GM18867 (cell line): ENCODE results near the gene SLC22A7.

Experiments used
- ATAC-seq: cut with Tn5 transposase; IDR thresholded peaks from one replicate; pipeline ENCODE4 v1.9.1; 2021; ENCODE audit warnings: mild to moderate bottlenecking, moderate library complexity; ENCODE audit not compliant: unreplicated experiment

SLC22A7 gene

GRCh38 chr6:43282636-43283513, 15.2 kb upstream of the SLC22A7 start:
- no peak for ATAC-seq

GRCh38 chr6:43283514-43283901, 14.6 kb upstream of the SLC22A7 start:
- no peak for ATAC-seq

GRCh38 chr6:43283905-43284304, 14.2 kb upstream of the SLC22A7 start:
- no peak for ATAC-seq

GRCh38 chr6:43284991-43285781, 12.9 kb upstream of the SLC22A7 start:
- no peak for ATAC-seq

GRCh38 chr6:43285832-43286231, 12.2 kb upstream of the SLC22A7 start:
- ATAC-seq, result no peak

DNA sequence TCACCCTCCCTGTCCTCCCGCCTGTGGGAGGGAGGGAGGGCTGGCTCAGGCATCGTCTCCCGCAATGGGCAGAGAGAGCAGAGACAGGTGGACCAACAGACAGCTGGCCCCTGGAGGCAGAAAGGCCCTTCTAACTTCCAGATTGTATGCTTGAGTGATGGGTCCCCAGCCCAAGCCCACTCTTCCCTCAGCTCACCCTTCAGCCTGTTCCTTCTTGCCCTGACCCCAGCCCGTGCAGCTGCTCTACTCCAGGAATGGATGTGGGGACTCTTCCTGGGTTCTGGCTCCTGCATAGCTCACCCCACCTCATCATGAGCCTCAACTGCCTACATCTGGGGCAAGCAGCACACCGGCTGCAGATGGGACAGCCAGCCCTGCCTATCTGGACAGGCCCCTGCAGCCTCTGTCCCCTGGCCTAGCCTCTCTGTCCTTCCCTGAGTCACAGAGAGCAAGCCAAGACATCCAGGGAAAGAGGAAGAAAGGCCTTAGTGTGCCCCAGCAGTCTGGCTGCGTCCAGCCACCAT, 11.5 kb upstream of the SLC22A7 start:
- ATAC-seq, result no peak

GRCh38 chr6:43286980-43287716, 10.9 kb upstream of the SLC22A7 start:
- no peak for ATAC-seq

DNA sequence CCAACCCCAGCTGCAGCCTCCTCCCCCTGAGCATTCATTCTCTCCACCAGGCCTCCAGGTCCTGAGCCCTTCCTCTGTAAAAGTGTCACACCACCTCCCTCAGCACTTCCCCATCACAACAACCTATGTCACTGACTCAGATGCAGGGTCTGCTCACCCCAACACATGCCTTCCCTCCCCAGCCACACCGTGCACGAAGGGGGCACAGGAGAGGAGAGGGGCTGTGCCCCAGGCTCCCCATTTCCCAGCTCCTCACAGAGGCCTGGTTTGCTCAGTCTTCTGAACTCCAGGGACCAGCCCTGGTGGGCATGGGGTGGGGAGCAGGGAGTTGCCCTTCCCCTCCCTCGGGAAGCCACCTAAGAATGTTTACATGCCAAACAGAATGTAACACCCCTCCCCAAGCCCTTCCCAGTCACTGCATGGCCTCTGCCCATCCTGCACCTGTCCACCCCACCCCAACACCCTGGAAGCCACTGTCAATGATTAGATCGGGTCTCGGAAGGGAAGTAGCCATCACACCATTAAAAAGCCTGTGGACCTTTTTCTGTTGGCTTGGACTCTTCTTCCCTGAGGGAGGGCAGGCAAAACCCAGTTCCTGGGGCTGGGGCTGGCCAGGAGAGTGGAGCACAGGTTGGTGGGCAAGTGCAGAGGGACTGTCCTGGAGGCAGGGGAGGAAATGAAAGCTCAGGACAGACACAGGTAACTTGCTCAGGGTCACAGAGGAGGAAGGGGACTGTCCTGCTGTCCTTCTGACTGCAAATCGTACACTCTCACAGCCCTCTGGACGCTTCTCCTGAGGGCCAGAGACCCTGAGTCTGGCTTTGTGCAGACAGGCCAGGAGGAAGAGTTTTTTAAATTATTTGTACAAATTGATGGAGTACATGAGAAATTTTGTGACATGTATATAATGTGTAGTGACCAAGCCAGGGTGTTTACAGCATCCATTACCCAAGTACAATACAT, 10.1 kb upstream of the SLC22A7 start:
- ATAC-seq, result no peak

- no peak for ATAC-seq
Measured at GRCh38 chr6:43290339-43290904, 7.6 kb upstream of the SLC22A7 start.

DNA sequence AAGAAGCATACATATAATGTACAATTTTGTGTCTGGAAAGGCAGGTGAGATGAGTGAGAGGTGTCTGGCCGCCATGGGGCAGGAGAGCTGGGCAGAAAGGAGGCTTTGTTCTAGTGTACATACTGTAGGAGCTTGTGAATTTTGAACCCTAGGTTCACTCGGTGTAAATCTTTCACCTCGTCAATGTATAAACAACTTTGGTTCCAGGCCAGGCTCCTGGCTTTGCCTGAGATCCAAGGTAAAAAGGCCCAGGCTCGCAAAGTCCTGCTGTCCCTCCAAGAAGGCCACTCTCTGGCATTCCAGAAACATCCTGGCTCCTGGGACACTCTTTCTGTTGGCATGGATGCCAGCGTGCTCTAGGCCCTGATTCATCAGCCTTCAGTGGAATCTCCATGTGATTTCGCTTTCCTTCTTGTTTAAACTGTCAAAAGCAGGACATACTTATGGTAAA, 7.1 kb upstream of the SLC22A7 start:
- ATAC-seq, result no peak

DNA sequence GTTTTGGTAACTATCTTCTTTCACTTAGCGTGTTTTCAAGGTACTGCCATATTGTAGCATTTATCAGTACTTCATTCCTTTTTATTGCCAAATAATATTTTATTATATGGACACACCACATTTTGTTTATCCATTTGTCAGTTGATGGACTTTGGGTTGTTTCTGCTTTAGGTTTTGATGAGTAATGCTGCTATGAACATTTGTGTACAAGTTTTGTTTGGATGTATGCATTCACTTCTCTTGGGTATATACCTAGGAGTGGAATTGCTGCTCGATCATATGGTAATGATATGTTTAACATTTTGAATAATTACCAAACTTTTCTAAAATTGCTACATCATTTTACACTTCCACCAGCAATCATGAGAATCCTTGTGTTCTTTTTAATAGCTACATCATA, 6.4 kb upstream of the SLC22A7 start:
- ATAC-seq, result no peak

DNA sequence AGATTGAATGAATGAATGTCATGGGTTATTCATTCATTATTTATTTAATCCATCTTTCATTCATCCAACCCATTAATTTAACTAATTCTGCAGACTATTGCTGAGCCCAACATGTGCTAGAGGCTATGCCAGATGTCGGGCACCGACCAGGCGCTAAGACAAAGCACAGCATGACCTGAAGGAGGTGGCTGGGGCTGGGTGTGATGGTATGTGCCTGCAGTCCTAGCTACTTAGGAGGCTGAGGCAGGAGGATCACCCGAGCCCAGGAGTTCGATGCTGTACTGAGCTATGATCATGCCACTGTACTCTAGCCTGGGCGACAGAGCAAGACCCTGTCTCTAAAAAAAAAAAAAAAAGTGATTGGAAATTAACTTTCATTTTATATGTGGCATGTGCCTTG, 5.7 kb upstream of the SLC22A7 start:
- no peak for ATAC-seq

DNA sequence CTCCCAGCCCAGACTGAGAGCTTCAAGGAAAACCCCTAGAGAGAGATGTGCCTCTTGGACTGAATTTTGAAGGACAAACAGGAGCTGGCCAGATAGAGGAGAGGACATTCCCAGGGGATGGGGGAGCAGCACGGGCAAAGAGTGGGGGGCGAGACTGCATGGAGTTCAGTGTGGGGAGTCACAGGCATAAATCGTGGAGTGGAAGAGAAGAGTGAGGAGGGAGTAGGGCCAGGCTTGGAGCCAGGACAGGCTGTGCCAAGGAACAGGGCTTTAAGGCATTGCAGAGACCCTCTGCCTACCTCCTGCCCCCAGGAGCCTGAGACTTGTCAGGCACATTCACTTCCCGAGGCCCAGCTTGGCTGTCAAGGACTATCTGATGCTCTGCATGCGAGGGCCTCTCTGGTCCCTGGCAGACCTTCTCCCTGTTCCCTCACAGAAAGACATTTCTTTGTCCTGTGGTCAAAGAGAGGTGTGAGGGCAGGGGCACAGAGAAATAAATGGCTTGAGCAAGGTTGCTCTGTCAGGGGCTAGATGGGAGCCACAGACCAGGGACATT, 5.2 kb upstream of the SLC22A7 start:
- ATAC-seq, result no peak

- ATAC-seq, result no peak
Measured at GRCh38 chr6:43293698-43294097, 4.4 kb upstream of the SLC22A7 start.

DNA sequence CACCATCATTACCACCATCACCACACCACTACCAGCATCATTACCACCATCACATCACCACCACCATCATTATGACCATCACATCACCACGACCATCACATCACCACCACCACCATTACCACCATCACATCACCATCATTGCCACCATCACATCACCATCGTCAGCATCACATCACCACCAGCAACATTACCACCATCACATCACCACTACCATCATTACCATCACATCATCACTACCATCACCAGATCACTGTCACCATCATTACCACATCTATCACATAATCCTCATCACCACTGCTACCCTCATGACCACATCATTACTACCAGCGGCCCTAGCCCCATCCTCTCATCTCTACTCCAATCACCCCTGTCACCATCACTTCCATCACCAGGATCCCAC, 3.5 kb upstream of the SLC22A7 start:
- no peak for ATAC-seq

DNA sequence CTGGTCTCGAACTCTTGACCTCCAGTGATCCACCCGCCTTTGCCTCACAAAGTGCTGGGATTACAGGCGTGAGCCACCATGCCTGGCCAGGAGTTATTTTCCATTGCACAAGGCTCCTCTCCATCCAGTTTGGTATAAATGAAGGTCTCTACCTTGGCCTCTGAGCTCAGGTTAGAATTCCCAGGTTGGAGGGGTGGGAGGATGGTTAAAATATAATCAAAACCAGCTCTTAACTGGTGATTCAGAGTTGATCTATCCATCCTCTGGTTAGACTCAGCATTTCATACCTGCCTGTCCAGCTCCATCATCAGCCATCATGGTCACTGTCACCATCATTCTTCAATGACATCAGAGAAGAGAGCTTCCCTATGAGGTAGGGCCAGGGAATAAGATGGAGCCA, 2.6 kb upstream of the SLC22A7 start:
- ATAC-seq, result no peak

GRCh38 chr6:43296780-43297497, 1.1 kb upstream of the SLC22A7 start:
- ATAC-seq, result no peak

- no peak for ATAC-seq
Measured at GRCh38 chr6:43298565-43299337, 691 bp downstream of the SLC22A7 start.
